GM19025 (cell line): ENCODE results near the gene PPBP.

ENCODE experiments used
- ATAC-seq: cut with Tn5 transposase; IDR thresholded peaks from one replicate; pipeline ENCODE4 v1.9.1; 2021; ENCODE audit warnings: mild to moderate bottlenecking, low read depth, moderate library complexity; ENCODE audit not compliant: unreplicated experiment

PPBP gene, protein sequence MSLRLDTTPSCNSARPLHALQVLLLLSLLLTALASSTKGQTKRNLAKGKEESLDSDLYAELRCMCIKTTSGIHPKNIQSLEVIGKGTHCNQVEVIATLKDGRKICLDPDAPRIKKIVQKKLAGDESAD

DNA sequence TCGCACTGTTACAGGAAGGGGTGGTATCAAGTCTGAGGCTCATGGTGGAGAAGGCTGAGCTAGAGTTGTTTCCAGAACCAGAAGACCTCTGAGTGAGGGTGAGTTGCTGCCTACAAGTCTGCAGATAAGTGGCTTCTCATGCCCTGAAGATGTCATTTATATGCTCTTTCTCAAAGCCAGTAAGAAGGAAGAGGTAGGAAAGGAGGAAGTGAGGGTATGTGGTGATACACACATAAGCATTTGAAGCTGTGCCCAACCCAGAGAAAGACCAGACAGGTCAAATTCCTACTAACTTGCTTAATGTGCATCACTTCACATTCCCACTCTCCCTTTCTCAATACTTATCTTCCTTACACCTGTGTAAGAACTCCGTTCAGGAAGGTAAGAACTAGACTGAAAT lies at the start of gene PPBP:
PPBP (minus strand) TSS at position 130 of the 400 bp plus-strand sequence; CDS start at position 43, 87 bp downstream.
- ATAC-seq: no peak

DNA sequence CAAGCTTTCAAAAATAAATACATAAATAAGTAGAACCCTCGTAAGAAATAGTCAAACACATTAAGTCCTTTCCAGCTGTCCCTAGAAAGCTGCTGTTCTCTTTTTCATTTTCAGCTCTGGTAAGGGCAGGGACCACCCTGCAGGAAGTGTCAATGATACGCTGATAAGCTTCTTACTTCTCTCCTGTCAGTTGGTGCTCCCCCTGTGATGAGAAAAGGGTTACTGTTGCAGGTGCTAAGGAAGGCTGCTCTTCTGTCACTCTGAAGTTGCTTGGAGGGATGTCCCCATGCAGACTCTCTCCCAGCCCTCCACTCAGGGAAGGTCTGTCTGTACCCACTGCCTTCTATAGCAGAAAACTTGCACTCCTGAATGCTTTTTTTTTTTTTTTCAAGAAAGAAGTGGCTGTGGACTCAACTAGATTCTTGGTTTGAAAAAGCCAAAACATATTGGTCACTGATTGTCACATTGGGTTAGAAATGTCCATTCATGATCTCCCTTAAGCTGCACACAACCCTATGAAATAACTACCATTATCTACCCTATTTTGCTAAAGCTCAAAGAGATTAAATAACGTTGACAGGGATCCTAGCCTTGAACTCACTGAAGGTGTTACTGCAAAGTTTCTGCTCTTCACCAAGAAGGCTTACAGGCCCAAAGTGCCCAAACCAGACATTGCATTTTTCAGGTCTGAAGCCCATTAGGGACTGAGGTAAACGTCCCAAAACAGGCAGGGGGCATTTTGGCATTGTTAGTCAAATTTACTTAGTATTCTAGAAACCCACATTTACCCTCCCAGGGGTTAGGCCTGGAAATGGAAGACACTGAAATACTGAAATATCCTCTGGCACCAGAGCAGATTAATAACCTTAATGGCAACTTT lies 49.3 kb upstream of the PPBP start:
- no peak for ATAC-seq

DNA sequence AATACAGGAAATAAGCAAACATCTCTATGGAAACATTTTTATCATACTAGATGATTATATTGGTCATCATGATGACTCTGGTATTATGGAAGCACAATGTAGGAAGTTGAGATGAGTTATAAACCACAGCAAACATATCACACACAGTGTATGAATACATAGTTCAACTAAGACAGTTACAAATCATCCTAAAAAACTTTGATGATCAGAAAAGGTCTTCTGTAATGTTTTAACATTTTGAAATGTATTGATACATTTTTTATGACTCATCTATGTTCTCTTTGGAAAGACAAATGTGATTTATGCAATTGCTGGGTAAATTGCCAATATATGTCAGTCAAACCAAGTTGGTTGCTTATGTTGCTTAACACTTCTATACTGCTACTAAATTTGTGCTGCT lies 45.7 kb upstream of the PPBP start:
- ATAC-seq: no peak

DNA sequence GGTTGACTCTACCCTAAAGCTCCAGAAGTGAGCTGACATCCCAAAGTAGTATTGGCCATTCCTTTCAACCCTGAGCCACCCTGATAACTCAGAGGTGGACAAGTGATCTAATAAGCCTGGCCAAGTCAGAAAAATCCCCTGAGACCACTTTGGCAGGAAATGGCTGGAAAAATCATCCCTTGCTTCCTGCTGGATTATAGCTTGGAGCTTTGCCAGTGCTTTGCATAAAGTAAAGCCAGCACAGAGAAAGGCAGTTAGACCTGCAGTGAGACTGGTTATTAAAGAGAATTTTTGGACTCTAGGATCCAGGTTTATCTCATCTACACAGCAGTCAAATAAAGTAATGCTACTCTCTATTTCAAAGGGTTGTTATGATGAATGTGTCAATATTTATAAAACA lies 44.1 kb upstream of the PPBP start:
- no peak for ATAC-seq

DNA sequence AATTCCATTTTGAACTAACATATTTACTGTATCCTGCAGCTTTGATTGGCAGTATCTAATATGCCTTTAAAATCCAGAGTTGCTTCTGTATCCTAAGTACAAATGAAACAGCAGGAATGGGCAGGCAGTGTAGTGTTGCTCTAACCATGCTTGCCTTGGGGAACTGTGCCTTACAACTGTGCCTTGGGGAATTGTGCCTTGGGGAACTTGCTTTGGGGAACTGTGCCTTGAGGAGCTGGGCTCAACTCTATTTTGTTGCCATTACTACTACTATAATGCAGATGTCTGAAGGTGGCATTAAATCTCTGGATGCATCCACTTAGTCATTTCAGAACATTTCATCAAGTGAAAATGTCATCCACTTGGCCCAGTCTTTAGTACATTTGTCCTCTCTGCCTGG lies 43.6 kb upstream of the PPBP start:
- ATAC-seq: no peak

DNA sequence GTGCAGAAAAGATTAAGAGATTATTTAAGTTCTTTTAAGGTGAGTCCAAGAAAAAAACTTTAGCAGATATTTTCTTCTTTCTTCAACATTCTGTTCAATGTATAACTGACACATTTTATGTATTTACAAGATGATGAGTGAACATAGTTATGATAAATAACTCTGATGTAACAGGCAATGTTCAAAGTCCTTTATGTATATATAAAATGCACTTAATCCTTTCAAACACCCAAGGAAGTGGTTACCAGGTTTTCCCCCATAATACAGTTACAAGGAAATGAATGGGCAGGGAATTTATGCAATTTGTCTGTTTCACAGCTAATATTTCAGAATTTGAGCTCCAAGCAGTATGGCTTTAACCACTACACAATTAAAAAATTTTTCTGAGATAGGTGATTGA lies 42.3 kb upstream of the PPBP start:
- no peak for ATAC-seq

DNA sequence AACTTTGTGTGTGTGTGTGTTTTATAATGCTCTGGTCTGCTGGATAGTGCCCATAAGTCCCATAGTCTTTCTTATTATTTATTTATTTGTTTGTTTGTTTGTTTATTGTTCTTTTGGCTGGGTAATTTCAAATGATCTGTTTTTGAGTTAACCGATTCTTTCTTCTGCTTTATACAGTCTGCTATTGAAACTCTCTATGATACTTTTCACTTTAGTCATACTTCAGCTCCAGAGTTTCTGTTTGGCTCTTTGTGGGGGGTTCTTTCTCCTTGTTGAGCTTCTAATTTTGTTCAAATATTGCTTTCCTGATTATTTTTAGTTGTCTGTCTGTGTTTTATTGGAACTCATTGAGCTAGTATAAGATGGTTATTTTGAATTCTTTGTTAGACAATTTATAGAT lies 40.5 kb upstream of the PPBP start:
- ATAC-seq: no peak

DNA sequence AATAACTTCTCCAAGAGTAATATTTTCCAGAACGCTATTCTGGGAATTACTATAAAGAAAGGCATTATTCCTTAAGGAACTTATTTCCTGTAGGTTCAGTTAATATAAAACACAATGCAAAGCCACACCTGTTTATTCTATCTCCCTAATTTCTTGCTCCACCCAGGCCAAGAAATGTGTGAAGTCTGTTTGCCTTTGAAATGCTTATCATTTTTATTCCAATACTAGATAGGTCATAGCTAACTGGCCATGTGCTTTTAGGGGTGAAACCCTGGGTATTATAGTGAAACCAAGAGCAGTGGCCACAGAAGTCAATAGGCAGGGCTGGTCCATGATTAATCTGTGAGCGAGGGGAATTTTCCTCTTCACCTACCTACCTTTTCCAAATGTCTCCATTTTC lies 35.7 kb upstream of the PPBP start:
- no peak for ATAC-seq

DNA sequence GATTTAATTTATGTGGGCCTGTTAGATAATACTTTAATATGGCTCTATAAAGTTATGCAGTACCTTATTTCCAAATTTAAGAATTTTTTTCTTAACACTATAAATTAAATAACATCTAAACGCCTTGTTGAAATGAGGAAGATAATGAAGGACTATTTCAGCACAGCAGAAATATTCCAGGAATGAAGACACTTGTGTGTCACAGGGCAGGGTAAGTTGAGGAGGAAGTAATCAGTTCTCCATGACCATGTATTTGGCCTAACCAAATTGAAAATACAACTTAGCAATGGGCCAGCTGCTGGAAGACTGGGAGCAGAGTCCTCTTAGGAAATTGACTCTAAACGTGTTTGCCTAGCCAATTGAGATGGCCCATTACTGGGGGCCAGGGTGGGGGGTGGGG lies 33.6 kb upstream of the PPBP start:
- no peak for ATAC-seq

DNA sequence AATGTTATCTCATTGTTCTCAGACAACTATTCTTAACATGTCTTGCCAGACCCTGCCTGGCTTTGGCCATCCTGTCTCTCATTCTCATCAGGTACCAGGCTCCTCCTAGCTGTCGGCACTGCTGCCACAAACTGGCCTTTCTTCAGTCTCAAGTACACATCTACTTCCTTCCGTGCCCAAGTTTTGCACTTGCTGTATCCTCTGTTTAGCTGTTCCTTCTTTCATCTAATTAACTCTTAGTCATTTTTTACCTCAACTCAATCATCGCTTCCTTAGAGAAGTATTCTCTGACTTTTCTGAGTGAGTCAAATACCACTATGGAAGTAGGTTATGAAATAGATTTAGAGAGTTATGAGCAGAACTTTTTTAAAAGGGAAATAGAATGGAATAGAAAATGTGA lies 30.8 kb upstream of the PPBP start:
- no peak for ATAC-seq

DNA sequence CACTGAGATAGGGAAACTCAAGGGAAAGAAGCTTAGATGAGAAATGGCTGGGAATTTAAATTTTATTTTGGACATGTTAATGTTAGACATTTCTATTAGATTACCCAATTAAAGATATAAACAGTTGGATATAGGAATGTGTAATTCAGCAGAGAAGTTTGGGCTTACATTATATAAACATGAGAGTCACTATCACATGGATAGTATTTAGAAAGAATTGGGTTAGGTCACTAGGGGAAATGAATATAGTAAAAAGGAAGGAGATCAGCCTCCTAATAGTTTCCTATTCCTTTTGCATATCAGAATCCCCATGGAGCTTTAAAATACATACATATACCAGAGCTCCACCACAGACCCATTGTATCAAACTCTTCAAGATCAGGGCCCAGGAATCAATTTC lies 30.1 kb upstream of the PPBP start:
- ATAC-seq: no peak

DNA sequence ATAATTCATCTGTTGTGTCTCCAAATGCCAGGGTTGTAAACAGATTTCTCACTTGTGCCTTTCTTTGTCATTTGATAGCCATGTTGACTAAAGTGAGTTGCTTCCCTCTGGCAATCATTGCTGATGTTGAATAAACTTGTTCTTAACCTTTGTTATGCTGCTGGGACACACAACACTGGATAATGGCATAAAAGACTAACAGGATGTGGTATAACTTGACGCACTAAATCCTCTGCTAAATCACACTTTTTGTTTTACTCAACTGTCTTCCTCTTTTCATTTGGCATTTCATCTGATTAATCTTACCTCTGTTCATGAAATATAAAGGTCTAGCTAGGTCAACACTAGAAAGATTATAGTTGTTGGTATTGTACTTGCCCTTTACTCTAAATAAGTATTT lies 28.1 kb upstream of the PPBP start:
- ATAC-seq: no peak

DNA sequence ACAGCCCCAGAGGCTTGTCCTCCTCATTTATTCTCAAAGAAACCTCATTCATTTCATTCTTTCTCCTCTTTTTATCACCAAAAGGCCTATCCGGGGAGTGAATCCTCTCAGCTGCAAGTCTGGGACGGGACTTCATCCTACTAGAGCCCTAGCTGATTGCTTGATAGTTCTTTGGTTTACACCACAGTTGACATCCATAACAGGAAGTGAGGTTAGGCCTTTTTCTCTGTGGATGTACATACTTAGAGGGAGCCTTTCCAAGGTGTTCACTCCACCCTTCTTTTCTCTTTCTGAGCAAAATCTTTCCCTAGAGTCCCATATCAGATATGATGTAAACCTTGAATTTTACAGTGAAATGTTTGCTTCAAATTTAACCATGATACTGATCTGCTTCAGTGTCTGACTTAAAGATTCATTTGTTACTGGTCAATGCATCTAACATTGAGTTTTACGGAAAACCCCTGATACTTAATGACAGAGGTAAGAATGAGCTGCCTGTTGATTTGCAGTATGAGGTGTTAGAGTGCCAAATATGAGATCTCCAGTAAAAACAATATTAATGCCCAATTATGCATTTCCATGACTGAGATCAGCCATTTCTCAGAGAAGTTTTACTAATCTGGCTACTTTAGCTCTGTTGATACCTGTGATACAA lies 27.3 kb upstream of the PPBP start:
- no peak for ATAC-seq

DNA sequence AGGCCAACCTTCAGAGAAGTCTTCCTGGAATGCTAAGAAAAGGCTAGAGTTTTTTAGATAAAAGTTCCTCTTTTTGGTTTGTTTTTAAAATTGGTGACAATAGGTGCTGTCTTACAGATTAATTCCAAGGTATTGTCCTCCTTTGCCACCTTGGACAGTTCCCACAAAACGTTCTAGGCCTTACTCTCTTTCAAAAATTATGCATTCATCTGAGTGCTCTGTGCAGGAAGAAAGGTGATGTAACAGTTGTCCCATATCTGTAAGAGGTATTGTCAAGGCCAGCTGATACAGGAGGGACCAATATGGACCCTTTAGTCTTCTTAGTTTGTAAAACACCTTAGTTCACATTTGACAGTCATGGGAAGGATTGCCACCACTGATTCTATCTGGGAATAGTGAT lies 26.3 kb upstream of the PPBP start:
- no peak for ATAC-seq

DNA sequence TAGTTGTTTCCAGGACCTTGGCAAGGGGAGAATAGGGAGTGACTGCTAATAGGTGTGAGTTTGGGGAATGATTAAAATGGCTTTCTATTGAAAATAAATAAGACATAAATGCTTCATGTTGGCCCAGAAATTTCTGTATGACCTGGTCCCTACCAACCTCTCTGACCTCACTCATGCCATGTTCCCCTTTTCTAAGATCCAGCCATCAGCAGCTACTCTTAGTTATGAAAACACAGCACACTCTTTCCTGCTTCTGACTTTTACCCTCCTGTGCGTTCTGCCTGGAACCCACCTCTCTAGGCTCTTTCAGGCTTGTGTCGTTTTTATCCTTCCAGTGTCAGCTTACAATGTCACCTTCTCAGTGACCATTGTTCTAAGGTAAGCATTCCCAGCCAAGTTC lies 25.3 kb upstream of the PPBP start:
- no peak for ATAC-seq

DNA sequence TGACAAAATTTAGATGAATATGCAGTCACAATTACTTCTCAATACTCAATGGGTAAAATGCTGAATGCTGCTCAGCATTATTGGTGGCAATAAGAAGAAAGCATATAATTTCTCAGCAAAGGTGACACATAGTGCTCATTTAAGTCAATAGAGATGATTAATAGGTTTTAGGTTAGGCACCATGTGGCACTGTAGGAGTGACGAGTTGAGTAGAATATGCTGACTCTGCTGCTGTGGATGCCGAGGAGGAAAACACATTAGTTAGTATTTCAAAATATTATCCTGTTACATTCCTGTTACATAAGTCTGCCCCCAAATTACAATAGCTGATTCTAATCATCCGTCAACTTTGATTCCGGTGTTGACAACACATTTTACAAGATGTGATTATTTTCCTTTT lies 24.1 kb upstream of the PPBP start:
- no peak for ATAC-seq

DNA sequence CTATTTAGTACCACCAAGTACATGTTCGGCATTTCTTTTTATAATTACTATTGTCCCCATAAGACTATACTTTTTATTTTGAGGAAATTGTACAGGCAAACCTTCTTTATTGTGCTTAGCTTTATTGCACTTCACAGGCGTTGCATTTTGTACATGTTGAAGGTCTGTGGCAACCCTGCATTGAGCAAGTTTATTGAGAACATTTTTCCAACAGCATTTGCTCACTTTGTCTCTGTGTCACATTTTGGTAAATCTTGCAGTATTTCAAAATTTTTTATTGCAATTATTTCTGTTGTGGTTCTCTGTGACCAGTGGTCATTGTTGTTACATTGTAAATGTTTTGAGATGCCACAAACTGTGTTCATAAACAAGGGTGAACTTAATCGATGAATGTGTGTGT lies 21.3 kb upstream of the PPBP start:
- ATAC-seq: no peak

DNA sequence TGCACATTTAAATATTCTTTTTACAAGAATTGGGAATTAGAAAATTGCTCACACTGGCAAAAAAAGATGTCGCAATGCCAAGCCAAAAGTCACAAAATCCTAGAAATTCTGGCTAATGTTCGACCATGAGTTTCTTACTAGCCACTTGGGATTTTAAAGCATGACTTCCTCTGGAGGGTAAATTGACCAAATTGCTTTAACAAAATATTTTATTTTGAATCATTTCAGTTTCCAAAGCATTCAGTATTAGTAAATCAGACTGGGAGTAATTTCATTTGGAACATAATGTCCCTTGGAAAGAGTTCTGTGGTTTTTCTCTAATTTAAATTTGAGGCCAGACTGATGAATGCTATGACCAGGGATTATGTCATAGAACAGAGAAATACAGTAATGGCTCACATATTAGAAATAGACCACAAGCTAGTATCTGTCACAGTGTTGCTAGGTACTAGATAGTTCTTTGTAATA lies 18.1 kb upstream of the PPBP start:
- no peak for ATAC-seq

DNA sequence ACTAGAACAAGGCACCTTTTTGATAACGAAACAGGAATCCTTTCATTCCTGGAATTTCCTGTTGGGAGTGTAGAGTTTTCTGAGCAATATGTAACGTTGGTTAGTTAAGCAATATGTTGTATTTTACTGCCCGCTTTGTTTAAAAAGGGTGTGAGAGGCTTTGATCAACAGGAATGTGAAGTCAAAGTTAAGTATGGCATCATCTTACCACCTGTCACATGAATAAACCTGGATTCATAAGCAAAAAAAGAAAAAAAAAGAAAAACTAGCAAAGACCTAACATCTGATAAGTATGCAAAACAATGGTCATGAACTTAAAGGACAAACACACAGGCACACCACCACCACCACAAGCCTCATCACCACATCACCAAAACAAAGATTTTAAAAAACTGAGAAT lies 17.5 kb upstream of the PPBP start:
- ATAC-seq: no peak

DNA sequence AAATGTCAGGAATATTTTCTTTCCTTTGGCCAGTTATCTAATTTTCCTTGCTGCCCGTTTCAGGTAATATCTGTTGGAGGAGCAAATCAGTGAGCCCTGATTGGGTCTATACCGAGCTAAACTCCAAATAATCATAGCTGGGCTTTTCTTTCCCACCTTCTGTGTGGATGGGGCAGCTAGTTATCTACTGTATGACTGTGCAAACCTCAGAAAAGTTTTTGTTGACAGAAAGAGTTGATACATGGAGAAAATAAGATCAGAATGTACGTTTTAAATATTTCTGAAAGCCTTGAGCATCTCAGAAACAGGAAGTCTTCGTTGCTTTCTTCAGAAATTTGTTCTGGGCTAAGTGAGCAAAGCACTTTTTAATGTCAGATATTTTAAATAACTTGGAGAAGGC lies 16.7 kb upstream of the PPBP start:
- ATAC-seq: no peak

DNA sequence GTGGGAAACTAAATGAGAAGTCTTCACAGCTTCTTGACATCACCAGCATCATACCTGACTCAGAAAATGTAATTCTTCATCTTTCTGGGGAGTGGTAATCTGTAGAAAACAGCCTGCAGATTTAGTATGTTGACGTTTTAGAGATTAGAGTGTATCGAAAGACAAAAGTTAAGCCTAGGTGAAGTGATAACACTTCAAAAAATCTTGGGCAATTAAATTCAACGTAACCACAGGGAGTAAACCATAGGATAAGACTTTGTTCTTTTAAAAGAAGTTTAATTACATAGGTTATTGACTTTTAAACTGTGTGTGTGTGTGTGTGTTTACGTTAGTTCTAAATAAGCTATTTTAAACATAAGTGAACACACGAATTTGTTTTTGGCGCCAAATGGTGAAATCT lies 12.3 kb upstream of the PPBP start:
- no peak for ATAC-seq
